Small intestine (tissue), 7 donors: Measurements from ENCODE around the gene POU2F3. TPM values are rescaled to one million over a fixed set of nuclear protein-coding genes. Genes with fewer than 3 reads are reported as not detected.

Experiments used
- DNase-seq, 2 donors: peaks; one replicate each; pipeline versions ENCODE4 v3.0.0 to v3.0.0-alpha.2; 2013
- FAIRE-seq: peaks from 2 replicates; lab custom pipeline; 2012; peaks lifted over from hg19 to GRCh38; lab: Jason Lieb, UNC
- H3K27ac ChIP-seq, 3 donors: one replicate each; pipeline ENCODE4 v1.5.1; 2013; ENCODE audit warnings: low read length in 2 of 3, mild to moderate bottlenecking in 2 of 3, control low read depth in 1 of 3, inconsistent platforms in 1 of 3, low read depth in 1 of 3, moderate library complexity in 1 of 3
- H3K27me3 ChIP-seq, 3 donors: one replicate each; pipeline ENCODE4 v1.6.1; 2013; ENCODE audit warnings: low read length in 3 of 3, inconsistent platforms in 1 of 3; ENCODE audit not compliant: control insufficient read depth in 3 of 3, insufficient read depth in 3 of 3
- H3K36me3 ChIP-seq, 3 donors: one replicate each; pipeline ENCODE4 v1.6.1; 2013; ENCODE audit warnings: low read length in 3 of 3, inconsistent platforms in 1 of 3, low read depth in 1 of 3, mild to moderate bottlenecking in 1 of 3, moderate library complexity in 1 of 3; ENCODE audit not compliant: control insufficient read depth in 3 of 3, insufficient read depth in 2 of 3
- H3K4me1 ChIP-seq, 3 donors: one replicate each; pipeline ENCODE4 v1.6.1; 2013; ENCODE audit warnings: low read length in 2 of 3, inconsistent platforms in 1 of 3, low read depth in 1 of 3, mild to moderate bottlenecking in 1 of 3, moderate library complexity in 1 of 3; ENCODE audit not compliant: control insufficient read depth in 3 of 3, insufficient read depth in 2 of 3
- H3K4me3 ChIP-seq, 3 donors: one replicate each; pipeline ENCODE4 v1.5.1; 2013; ENCODE audit warnings: low read length in 3 of 3, control low read depth in 1 of 3, inconsistent platforms in 1 of 3, low read depth in 1 of 3, mild to moderate bottlenecking in 1 of 3, moderate library complexity in 1 of 3
- H3K9me3 ChIP-seq, 2 donors: one replicate each; pipeline ENCODE4 v1.6.1; 2013; ENCODE audit warnings: low read depth in 1 of 2, low read length in 1 of 2; ENCODE audit not compliant: control insufficient read depth in 2 of 2, insufficient read depth in 1 of 2
- WGBS, 3 donors: extraction: QIAGEN DNeasy Blood & Tissue Kit; methylation state at CpG; one replicate each; pipeline ENCODE4 v1.1.7; 2013; 5-methylcytosine and 5-hydroxymethylcytosine counted together
- polyA plus RNA-seq, 4 donors: library from polyadenylated mRNA; stranded (reverse) in 3 of 4; unstranded in 1 of 4; fragments of 200-250 nt in 3 of 4; fragments of 120-200 nt in 1 of 4; gene quantifications; one replicate each; pipeline versions ENCODE4 v1.2.1 to v1.2.3, GENCODE V29; 2013
- donor health status: healthy with polysubstance abuse.
- donor health status: control.
- donor health status: control.
- donor health status: Bipolar disorder and iron deficiency.
- donor health status: healthy.

The POU2F3 gene
- polyA plus RNA-seq, 4 donors = 1.0 to 1.6 (median 1.4) TPM

- WGBS, 3 donors = 5 to 15% (median 9%) methylated on average over 18 of the region's 18 CpGs
- no peaks in the 10 kb centered on the region for H3K27me3 ChIP-seq
- H3K36me3 ChIP-seq = no peaks in the 10 kb centered on the region
- FAIRE-seq (no peak), DNase-seq (peak; percentile 43 to 62)
- peak overlapping the region; percentile 55 to 97 (median 68) for H3K4me3 ChIP-seq
- H3K9me3 ChIP-seq = no peaks in the 10 kb centered on the region
- H3K27ac ChIP-seq = peak overlapping the region; percentile 90 to 96 (median 93)
- H3K4me1 ChIP-seq = peaks cover 0 to 26% (median 6%) of the 10 kb centered on the region in 3 donors
These were observed 97.6 kb downstream of the POU2F3 start for GRCh38 chr11:120337355-120338106.

DNA sequence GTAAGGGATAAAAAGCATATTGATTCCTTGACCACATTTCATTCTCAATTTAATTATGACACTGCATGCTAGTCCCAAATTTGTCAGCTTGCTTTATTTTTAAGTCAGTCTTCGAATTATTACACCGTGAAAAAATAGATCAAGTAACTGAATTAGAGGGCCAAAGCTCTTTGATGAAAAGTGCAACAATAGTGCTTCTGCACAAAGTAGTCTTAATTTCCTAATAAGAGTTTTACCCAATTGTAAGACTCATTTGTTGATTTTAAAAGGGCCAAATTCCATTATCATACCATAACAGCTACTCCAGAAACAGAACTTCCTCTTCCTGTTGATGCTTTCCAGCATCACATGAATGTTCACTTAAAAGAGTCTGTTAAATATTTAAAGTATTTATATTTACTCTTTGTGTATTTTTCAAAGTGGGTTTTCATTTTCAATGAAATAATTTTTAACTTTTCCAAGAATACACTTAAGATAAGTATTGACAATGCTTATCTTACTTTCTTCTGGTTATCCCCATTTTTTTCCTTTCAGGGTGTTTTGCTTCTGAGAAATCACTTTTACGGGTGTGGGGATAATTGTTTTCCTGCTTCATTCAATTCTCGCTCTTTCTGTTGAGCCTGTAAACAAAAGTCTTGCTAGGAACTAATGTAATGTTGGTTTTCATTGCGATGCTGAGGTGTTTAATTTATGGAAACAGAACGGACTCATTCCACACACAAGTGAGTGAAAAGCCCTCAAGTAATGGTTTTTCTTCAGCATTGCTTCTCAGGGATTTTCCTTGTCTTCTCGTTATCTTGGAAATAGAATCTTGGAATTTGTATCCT lies 98.4 kb downstream of the POU2F3 start:
- no peak for FAIRE-seq
- Histone ChIP-seq H3K4me3 (peak overlapping the region in 2 of 3 donors; percentile 68 to 97), H3K9me3 (no peaks in the 10 kb centered on the region), H3K36me3 (no peaks in the 10 kb centered on the region), H3K27me3 (no peaks in the 10 kb centered on the region), H3K27ac (peak overlapping the region in 2 of 3 donors; percentile 55 to 90), H3K4me1 (peaks cover 0 to 26% (median 6%) of the 10 kb centered on the region in 3 donors)
- WGBS, 3 donors = 11 to 28% (median 24%) methylated on average over 7 of the region's 7 CpGs
- DNase-seq = peak in 1 of 2 donors; percentile 7

DNA sequence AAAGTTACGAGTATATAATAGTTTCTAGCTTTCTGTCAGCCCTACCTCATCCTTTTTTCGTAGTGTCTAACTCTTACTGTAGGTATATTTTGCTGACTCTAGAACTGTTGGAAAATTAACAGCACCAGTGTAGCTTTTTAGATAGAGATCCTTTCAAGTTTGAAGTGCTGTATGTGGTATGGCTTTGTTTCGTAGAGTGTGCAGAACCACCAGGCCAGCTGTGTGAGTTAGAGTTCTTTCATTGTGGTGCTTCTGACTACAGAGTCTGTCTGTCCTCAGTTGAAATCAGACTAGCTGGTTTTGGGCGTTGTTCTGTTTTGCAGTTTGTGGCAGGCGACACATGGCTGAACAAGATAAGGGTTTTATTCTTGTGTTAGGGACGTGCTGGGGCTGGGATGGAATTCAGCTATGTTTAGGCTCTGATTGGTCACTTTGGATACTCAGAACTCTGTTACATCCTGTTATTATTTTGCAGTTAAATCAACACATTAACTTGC lies 99.5 kb downstream of the POU2F3 start:
- H3K36me3 ChIP-seq = no peaks in the 10 kb centered on the region
- FAIRE-seq (no peak), DNase-seq (peak; percentile 48 to 57)
- WGBS, 3 donors = 11 to 23% (median 16%) methylated on average over 6 of the region's 6 CpGs
- peak overlapping the region in 2 of 3 donors; percentile 7 to 20 for H3K4me3 ChIP-seq
- peaks cover 0 to 26% (median 12%) of the 10 kb centered on the region in 3 donors for H3K4me1 ChIP-seq
- no peaks in the 10 kb centered on the region for H3K9me3 ChIP-seq
- no peaks in the 10 kb centered on the region for H3K27me3 ChIP-seq
- H3K27ac ChIP-seq = peak overlapping the region in 2 of 3 donors; percentile 6 to 53

DNA sequence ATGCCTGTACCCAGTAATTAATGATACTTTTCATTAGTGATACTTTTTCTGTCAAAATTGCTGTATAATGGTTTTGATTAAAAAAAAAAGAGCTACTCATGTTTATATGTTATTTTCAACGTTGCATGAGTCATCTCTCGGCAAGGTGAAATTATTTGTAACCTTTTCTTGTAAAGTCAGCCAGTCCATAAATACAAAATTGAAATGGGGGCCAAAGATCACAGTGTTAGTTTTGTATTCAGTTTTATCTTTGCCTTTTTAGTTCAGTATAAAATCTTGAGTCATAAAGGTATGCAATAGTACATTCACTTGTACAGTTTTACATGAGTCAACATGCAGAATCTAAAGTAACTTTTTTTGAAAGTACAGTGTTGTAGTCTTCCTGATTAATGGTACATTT lies 100.6 kb downstream of the POU2F3 start:
- Histone ChIP-seq H3K27me3 (no peaks in the 10 kb centered on the region), H3K9me3 (no peaks in the 10 kb centered on the region), H3K27ac (peak overlapping the region in 1 of 3 donors; percentile 53), H3K36me3 (no peaks in the 10 kb centered on the region), H3K4me1 (peaks cover 0 to 26% (median 12%) of the 10 kb centered on the region in 3 donors), H3K4me3 (no peak overlapping the region)
- FAIRE-seq (no peak), DNase-seq (peak; percentile 58 to 66)
- 2 to 33% (median 18%) methylated on average over 2 of the region's 2 CpGs for WGBS, 3 donors

GRCh38 chr11:120342226-120342625 lies 102.3 kb downstream of the POU2F3 start:
- no peak for DNase-seq
- FAIRE-seq = no peak
- Histone ChIP-seq H3K27me3 (no peaks in the 10 kb centered on the region), H3K4me3 (no peak overlapping the region), H3K4me1 (peaks cover 3 to 37% (median 12%) of the 10 kb centered on the region in 3 donors), H3K9me3 (no peaks in the 10 kb centered on the region), H3K27ac (no peak overlapping the region), H3K36me3 (no peaks in the 10 kb centered on the region)
- WGBS, 3 donors = 66 to 86% (median 81%) methylated on average over 3 of the region's 3 CpGs

- Histone ChIP-seq H3K27me3 (no peaks in the 10 kb centered on the region), H3K9me3 (no peaks in the 10 kb centered on the region), H3K27ac (no peak overlapping the region), H3K4me1 (peaks cover 3 to 41% (median 12%) of the 10 kb centered on the region in 3 donors), H3K36me3 (no peaks in the 10 kb centered on the region), H3K4me3 (no peak overlapping the region)
- 78 to 89% (median 88%) methylated on average over 3 of the region's 3 CpGs for WGBS, 3 donors
- FAIRE-seq = peak; percentile 19
- no peak for DNase-seq
These were observed 102.7 kb downstream of the POU2F3 start for GRCh38 chr11:120342678-120343077.

DNA sequence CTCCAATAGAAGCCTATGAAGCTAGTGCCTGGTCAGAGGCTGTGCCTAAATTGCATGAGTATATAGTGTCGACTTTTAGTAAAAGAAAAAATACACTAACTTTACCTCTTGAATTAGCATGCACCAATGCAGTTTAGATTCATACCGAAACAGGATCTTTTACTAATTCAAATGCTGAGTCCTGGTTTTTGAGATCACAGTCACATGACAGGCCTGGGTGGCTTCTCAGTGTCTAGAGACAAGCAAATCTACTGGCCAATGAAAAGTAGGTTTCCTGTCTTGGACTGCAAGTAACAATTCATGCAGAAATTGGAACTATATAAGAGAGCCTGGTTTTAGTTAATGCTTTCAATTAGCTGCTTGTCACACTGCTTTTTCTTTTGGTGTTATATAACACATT lies 103.5 kb downstream of the POU2F3 start:
- no peak overlapping the region for H3K27ac ChIP-seq
- H3K27me3 ChIP-seq = no peaks in the 10 kb centered on the region
- no peak overlapping the region for H3K4me3 ChIP-seq
- H3K9me3 ChIP-seq = no peaks in the 10 kb centered on the region
- 82 to 87% (median 82%) methylated on average over 2 of the region's 2 CpGs for WGBS, 3 donors
- no peaks in the 10 kb centered on the region for H3K36me3 ChIP-seq
- FAIRE-seq (no peak), DNase-seq (peak in 1 of 2 donors; percentile 8)
- H3K4me1 ChIP-seq = peaks cover 3 to 35% (median 12%) of the 10 kb centered on the region in 3 donors

GRCh38 chr11:120344302-120345004 lies 104.5 kb downstream of the POU2F3 start:
- no peak overlapping the region for H3K27ac ChIP-seq
- no peaks in the 10 kb centered on the region for H3K36me3 ChIP-seq
- H3K4me3 ChIP-seq = no peak overlapping the region
- 57 to 72% (median 71%) methylated on average over 1 of the region's 1 CpG for WGBS, 3 donors
- FAIRE-seq (no peak), DNase-seq (peak; percentile 15 to 70)
- no peaks in the 10 kb centered on the region for H3K9me3 ChIP-seq
- peaks cover 3 to 26% (median 8%) of the 10 kb centered on the region in 3 donors for H3K4me1 ChIP-seq
- H3K27me3 ChIP-seq = no peaks in the 10 kb centered on the region
